ENCODE measurements around the gene SLC6A12. TPM values are rescaled to one million over a fixed set of nuclear protein-coding genes. Genes with fewer than 3 reads are reported as not detected.

Gene SLC6A12
- polyA plus RNA-seq, 1 donor from 2014 or later: 0.15 TPM

DNA sequence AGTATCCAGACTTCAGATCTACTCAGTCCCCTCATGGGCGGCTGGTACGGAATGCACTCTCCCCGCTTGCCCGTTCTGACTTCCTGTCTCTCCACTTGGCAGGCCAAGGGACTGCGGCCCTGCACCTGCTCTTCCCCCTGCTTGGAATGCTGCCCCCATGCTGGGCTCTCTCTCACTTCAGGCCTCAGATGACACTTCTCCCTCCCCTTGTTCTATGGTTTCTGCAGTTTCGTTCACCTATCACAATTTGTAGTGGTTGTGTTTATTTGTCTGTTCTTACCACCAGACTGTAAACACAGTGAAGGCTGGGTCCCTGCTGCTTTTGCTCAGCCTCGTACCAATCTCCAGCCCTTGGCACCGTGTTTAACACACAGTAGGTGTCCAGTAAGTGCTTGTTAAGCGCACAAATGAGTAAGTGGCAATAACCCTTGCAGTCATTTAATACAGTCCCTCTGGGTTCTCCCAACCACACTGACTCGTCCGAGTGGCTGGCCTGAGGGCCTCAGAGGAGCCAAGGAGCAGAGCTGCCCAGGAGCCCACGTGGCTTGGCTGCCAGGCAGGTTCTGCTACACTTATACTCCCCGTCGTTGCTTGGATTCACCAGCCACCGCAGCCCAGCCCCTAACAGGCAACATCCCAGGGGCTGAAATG lies 11.8 kb downstream of the SLC6A12 start:
- no peaks in the 10 kb centered on the region for H4K20me1 ChIP-seq (ENCODE audit: insufficient read depth)
- H3K4me3 ChIP-seq (ENCODE audit: low read length): no peak overlapping the region
- H3K4me2 ChIP-seq (ENCODE audit: low read length): no peak overlapping the region
- no peak overlapping the region for H3K27ac ChIP-seq (ENCODE audit: low read length)
- H3K36me3 ChIP-seq (ENCODE audit: insufficient read depth, low read length): no peaks in the 10 kb centered on the region
- no peak overlapping the region for H3K9ac ChIP-seq (ENCODE audit: low read length)
- H3K79me2 ChIP-seq (replicated peaks; ENCODE audit: insufficient read depth, low read length): no peaks in the 10 kb centered on the region
- H3K27me3 ChIP-seq (ENCODE audit: insufficient read depth, low read depth, low read length): peaks cover 21% of the 10 kb centered on the region
- H3K9me2 ChIP-seq (ENCODE audit: insufficient read depth, low read length): no peaks in the 10 kb centered on the region
- no peaks in the 10 kb centered on the region for H3F3A ChIP-seq (ENCODE audit: insufficient read depth, low read length, poor library complexity, severe bottlenecking)
- no peaks in the 10 kb centered on the region for H3K9me3 ChIP-seq (ENCODE audit: low read length)
- TF ChIP-seq, protein P1, sequence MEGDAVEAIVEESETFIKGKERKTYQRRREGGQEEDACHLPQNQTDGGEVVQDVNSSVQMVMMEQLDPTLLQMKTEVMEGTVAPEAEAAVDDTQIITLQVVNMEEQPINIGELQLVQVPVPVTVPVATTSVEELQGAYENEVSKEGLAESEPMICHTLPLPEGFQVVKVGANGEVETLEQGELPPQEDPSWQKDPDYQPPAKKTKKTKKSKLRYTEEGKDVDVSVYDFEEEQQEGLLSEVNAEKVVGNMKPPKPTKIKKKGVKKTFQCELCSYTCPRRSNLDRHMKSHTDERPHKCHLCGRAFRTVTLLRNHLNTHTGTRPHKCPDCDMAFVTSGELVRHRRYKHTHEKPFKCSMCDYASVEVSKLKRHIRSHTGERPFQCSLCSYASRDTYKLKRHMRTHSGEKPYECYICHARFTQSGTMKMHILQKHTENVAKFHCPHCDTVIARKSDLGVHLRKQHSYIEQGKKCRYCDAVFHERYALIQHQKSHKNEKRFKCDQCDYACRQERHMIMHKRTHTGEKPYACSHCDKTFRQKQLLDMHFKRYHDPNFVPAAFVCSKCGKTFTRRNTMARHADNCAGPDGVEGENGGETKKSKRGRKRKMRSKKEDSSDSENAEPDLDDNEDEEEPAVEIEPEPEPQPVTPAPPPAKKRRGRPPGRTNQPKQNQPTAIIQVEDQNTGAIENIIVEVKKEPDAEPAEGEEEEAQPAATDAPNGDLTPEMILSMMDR (IDR thresholded peaks at IDR 0.05; ENCODE audit: poor library complexity, severe bottlenecking): no peak
- peak; percentile 40 for TF ChIP-seq POLR2AphosphoS5 (IDR thresholded peaks at IDR 0.05)
- H2AFZ ChIP-seq (ENCODE audit: low read depth, low read length): no peak overlapping the region

DNA sequence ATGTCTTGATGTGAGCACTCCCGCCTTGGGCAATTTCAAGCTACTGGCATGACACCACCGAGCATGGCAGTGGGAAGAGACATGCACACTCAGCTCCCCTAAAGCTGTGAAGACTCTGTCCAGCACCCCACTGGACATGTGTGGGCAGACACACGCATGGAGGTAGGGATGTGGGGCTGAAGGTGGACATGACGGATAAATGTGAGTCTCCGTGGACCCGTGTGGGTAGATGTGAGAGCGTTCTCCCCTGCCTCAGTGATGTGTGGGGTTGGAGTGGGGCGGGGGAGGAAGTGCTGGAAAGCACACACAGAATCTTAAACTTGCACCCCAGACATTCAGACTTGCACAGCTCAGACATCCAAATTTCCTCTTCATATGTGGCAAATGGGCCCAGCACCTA lies 12.6 kb downstream of the SLC6A12 start:
- Histone ChIP-seq H3K79me2 (replicated peaks; ENCODE audit: insufficient read depth, low read length) (no peaks in the 10 kb centered on the region), H3K9me2 (ENCODE audit: insufficient read depth, low read length) (no peaks in the 10 kb centered on the region), H3K27me3 (ENCODE audit: insufficient read depth, low read depth, low read length) (peaks cover 21% of the 10 kb centered on the region), H4K20me1 (ENCODE audit: insufficient read depth) (no peaks in the 10 kb centered on the region), H3F3A (ENCODE audit: insufficient read depth, low read length, poor library complexity, severe bottlenecking) (no peaks in the 10 kb centered on the region), H3K9ac (ENCODE audit: low read length) (no peak overlapping the region), H3K36me3 (ENCODE audit: insufficient read depth, low read length) (no peaks in the 10 kb centered on the region), H3K4me2 (ENCODE audit: low read length) (no peak overlapping the region), H3K4me3 (ENCODE audit: low read length) (no peak overlapping the region), H2AFZ (ENCODE audit: low read depth, low read length) (no peak overlapping the region), H3K9me3 (ENCODE audit: low read length) (no peaks in the 10 kb centered on the region), H3K27ac (ENCODE audit: low read length) (no peak overlapping the region)
- TF ChIP-seq POLR2AphosphoS5 (IDR thresholded peaks at IDR 0.05) (no peak), RAD21 (conservative IDR thresholded peaks at IDR 0.05) (no peak), EZH2 (IDR thresholded peaks at IDR 0.05; ENCODE audit: borderline replicate concordance, insufficient read depth, low read length, poor library complexity, severe bottlenecking) (no peak), TAF1 (IDR thresholded peaks at IDR 0.05; ENCODE audit: low read depth) (no peak), SMC3 (conservative IDR thresholded peaks at IDR 0.05; ENCODE audit: poor library complexity) (no peak), EP300 (conservative IDR thresholded peaks at IDR 0.05; ENCODE audit: poor library complexity, severe bottlenecking) (no peak), MXI1 (conservative IDR thresholded peaks at IDR 0.05; ENCODE audit: poor library complexity, severe bottlenecking) (no peak)
- TF ChIP-seq, protein P2, sequence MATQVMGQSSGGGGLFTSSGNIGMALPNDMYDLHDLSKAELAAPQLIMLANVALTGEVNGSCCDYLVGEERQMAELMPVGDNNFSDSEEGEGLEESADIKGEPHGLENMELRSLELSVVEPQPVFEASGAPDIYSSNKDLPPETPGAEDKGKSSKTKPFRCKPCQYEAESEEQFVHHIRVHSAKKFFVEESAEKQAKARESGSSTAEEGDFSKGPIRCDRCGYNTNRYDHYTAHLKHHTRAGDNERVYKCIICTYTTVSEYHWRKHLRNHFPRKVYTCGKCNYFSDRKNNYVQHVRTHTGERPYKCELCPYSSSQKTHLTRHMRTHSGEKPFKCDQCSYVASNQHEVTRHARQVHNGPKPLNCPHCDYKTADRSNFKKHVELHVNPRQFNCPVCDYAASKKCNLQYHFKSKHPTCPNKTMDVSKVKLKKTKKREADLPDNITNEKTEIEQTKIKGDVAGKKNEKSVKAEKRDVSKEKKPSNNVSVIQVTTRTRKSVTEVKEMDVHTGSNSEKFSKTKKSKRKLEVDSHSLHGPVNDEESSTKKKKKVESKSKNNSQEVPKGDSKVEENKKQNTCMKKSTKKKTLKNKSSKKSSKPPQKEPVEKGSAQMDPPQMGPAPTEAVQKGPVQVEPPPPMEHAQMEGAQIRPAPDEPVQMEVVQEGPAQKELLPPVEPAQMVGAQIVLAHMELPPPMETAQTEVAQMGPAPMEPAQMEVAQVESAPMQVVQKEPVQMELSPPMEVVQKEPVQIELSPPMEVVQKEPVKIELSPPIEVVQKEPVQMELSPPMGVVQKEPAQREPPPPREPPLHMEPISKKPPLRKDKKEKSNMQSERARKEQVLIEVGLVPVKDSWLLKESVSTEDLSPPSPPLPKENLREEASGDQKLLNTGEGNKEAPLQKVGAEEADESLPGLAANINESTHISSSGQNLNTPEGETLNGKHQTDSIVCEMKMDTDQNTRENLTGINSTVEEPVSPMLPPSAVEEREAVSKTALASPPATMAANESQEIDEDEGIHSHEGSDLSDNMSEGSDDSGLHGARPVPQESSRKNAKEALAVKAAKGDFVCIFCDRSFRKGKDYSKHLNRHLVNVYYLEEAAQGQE (IDR thresholded peaks at IDR 0.05; ENCODE audit: borderline replicate concordance): no peak
- TF ChIP-seq, protein P1 (IDR thresholded peaks at IDR 0.05; ENCODE audit: poor library complexity, severe bottlenecking): no peak
